Measurements from ENCODE around the gene ZFP90. TPM values are rescaled to one million over a fixed set of nuclear protein-coding genes. Genes with fewer than 3 reads are reported as not detected.

ZFP90 gene
- total and polyA plus RNA-seq, 9 of the 15 experiments (the other 6 are each of a cell fraction or from before 2014, with no cell fraction given): 0.66 to 2.9 (median 2.3) TPM

GRCh38 chr16:68528686-68529379 is 10.3 kb upstream of the ZFP90 start (continued):
- TF ChIP-seq MGA (IDR thresholded peaks at IDR 0.05) (peak; percentile 69), SNIP1 (IDR thresholded peaks at IDR 0.05; ENCODE audit: low read depth) (no peak), DEAF1 (CRISPR knock-in tag; IDR thresholded peaks at IDR 0.05) (peak; percentile 85), NUFIP1 (IDR thresholded peaks at IDR 0.05; ENCODE audit: partially characterized antibody) (no peak), ZNF24 (IDR thresholded peaks at IDR 0.05) (no peak), ZFP36 (IDR thresholded peaks at IDR 0.05; ENCODE audit: low read depth, low read length, partially characterized antibody) (peak; percentile 9), NKRF (IDR thresholded peaks at IDR 0.05; ENCODE audit: borderline replicate concordance) (no peak), ZNF384 (IDR thresholded peaks at IDR 0.05; ENCODE audit: low read depth, low read length) (peak; percentile 37; the same call in 1 of the 2 replicates), L3MBTL2 (IDR thresholded peaks at IDR 0.05) (peak; percentile 84), KLF6 (CRISPR knock-in tag; IDR thresholded peaks at IDR 0.05; ENCODE audit: borderline replicate concordance) (no peak), ELF1 (tag; IDR thresholded peaks at IDR 0.05) (no peak)

Data from K562 (cell line).